ENCODE results near the gene WWOX. TPM values are rescaled to one million over a fixed set of nuclear protein-coding genes. Genes with fewer than 3 reads are reported as not detected.

The WWOX gene
- total RNA-seq, 1 experiment from 2014 or later, result 15.6 TPM

DNA sequence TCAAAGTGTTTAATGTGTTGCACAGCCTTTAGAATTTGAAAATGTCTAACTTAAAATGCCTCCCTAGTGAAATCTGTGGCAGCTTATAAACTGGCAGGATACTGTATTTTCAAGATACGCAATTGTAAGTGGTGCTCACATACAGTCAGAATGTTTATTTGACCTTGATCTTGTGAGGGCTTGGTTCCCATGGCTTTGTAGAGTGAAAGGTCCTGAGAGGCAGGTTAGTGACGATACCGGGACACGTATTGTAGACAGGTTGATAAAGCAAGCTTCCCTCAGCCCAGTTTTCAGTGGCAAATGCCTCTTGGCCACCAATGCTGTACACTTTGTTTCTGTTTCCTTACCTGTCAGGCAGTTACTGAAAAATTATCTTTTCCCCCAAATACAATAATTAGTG is 1074.5 kb downstream of the WWOX start:
- Mint-ChIP-seq H3K9me3 (peaks cover 0 to 5% of the 10 kb centered on the region in 2 experiments; a peak in 2 of 5 replicates), H3K36me3 (ENCODE audit: insufficient read depth in 1 of 3, low read depth in 3 of 3) (no peaks in the 10 kb centered on the region; a peak in 1 of 7 replicates)
- no peak overlapping the region for H2AFZ ChIP-seq (ENCODE audit: low read length)

More for the DNA sequence above, 1074.5 kb downstream of the WWOX start:
- Mint-ChIP-seq H3K27me3 (ENCODE audit: low read depth) (peaks cover 2% of the 10 kb centered on the region), H3K4me3 (no peak overlapping the region), H3K27ac (no peak overlapping the region), H3K4me1 (peaks cover 27 to 32% of the 10 kb centered on the region in 2 experiments)
- no peak overlapping the region for H3T11ph ChIP-seq (ENCODE audit: low read length)
- H3K18ac ChIP-seq (ENCODE audit: insufficient read length, low read depth, low read length), result no peak overlapping the region
- DNase-seq, result no peak
- no peak overlapping the region for H2BK15ac ChIP-seq (ENCODE audit: low read depth, low read length)
- H3K56ac ChIP-seq (ENCODE audit: insufficient read length, low read depth, low read length), result no peak overlapping the region
- no peaks in the 10 kb centered on the region for H4K20me1 ChIP-seq (ENCODE audit: control insufficient read depth, insufficient read depth, insufficient read length)
- H2BK5ac ChIP-seq (ENCODE audit: insufficient read length, low read length), result no peak overlapping the region
- no peak overlapping the region for H3K4me2 ChIP-seq (ENCODE audit: insufficient read depth, insufficient read length, low read length)
- no peaks in the 10 kb centered on the region for H3K79me1 ChIP-seq (ENCODE audit: insufficient read depth, low read depth, low read length, poor library complexity, severe bottlenecking)
- no peak overlapping the region for H4K8ac ChIP-seq (replicated peaks; ENCODE audit: insufficient read length, low read depth, low read length)
- no peak overlapping the region for H3K23ac ChIP-seq (ENCODE audit: insufficient read length, low read depth, low read length)
- TF ChIP-seq CTCF (conservative IDR thresholded peaks at IDR 0.05), result no peak
- no peak overlapping the region for H2BK120ac ChIP-seq (ENCODE audit: low read depth, low read length, poor library complexity, severe bottlenecking)
- no peak overlapping the region for H3K4ac ChIP-seq (ENCODE audit: low read depth, low read length)
- no peak overlapping the region for H2BK20ac ChIP-seq (ENCODE audit: low read depth, low read length, poor library complexity, severe bottlenecking)
- H3K79me2 ChIP-seq (ENCODE audit: insufficient read depth, low read length), result no peaks in the 10 kb centered on the region
- no peak overlapping the region for H2BK12ac ChIP-seq (ENCODE audit: insufficient read length, low read depth, low read length)
- H2AK5ac ChIP-seq (ENCODE audit: insufficient read length, low read length), result no peak overlapping the region
- H4K91ac ChIP-seq (ENCODE audit: insufficient read length, low read depth, low read length), result no peak overlapping the region
- H4K5ac ChIP-seq (ENCODE audit: insufficient read length, low read depth, low read length), result no peak overlapping the region
- H3K14ac ChIP-seq (ENCODE audit: insufficient read depth, low read length), result no peak overlapping the region
- no peak overlapping the region for H3K27ac ChIP-seq (ENCODE audit: insufficient read length, low read depth, low read length)
- H3K4me1 ChIP-seq (ENCODE audit: insufficient read depth, low read length), result peaks cover 11% of the 10 kb centered on the region; the same call in 1 of the 2 replicates
- no peaks in the 10 kb centered on the region for H3K27me3 ChIP-seq (ENCODE audit: insufficient read depth, low read length)
- no peaks in the 10 kb centered on the region for H3K9me3 ChIP-seq (ENCODE audit: control insufficient read depth, low read depth, low read length)
- no peak overlapping the region for H3K9ac ChIP-seq (ENCODE audit: extremely low read depth, insufficient read length, low read length)
- H3K23me2 ChIP-seq (ENCODE audit: insufficient read length, low read depth, low read length, poor library complexity, severe bottlenecking), result no peaks in the 10 kb centered on the region
- no CpG with 5 or more reads among the region's 4 CpGs for WGBS (ENCODE audit: extremely low coverage, insufficient read length, low lambda C conversion rate)
